Lower lobe of right lung (tissue), 2 donors: Measurements from ENCODE around the gene GRM8. TPM values are rescaled to one million over a fixed set of nuclear protein-coding genes. Genes with fewer than 3 reads are reported as not detected.
"Not testable (repeated sequence)": the region's sequence is repeated elsewhere in the genome, so short reads cannot be mapped to it uniquely, and the experiment has no call there.

Experiments used
- ATAC-seq, 2 donors: fragments of 200-7000 bp; cut with Tn5 transposase; one replicate each; pipeline ENCODE4 v1.9.1; 2020 to 2022; ENCODE audit warnings: mild to moderate bottlenecking in 2 of 2, moderate library complexity in 2 of 2
- DNase-seq: peaks from one replicate; pipeline ENCODE4 v3.0.0-alpha.2; 2020
- H3K27ac ChIP-seq: fragments of 200-600 bp; one replicate; pipeline ENCODE4 v1.8.0; 2022
- H3K27me3 ChIP-seq: fragments of 200-600 bp; one replicate; pipeline ENCODE4 v1.8.0; 2022; ENCODE audit warnings: low read depth
- H3K36me3 ChIP-seq: fragments of 200-600 bp; one replicate; pipeline ENCODE4 v1.8.0; 2022; ENCODE audit warnings: mild to moderate bottlenecking
- H3K4me1 ChIP-seq: fragments of 200-600 bp; one replicate; pipeline ENCODE4 v1.8.0; 2022
- H3K4me3 ChIP-seq: fragments of 200-600 bp; one replicate; pipeline ENCODE4 v1.8.0; 2022; ENCODE audit warnings: mild to moderate bottlenecking
- H3K9me3 ChIP-seq: fragments of 200-600 bp; one replicate; pipeline ENCODE4 v1.8.0; 2022
- CTCF ChIP-seq: fragments of 200-600 bp; IDR thresholded peaks from one replicate; pipeline ENCODE4 v1.8.0; 2022; ENCODE audit warnings: antibody characterized with exemption, mild to moderate bottlenecking
- intact Hi-C: fragments of 100-400 bp; cut with DNase I; formaldehyde crosslinking; loops from one replicate; pipeline ENCODE4 v1.11.0; 2022
- total RNA-seq: library from RNA; stranded (reverse); fragmentation: NEBNext Ultra II Directional; extraction: Animal tissue kit (Norgen Biotek cat#: 25700); gene quantifications from one replicate; pipeline ENCODE4 v1.2.1, GENCODE V29; 2021
- donor health status: DM: no; HTN: yes; CAD: no; lungs with severe emphysema.

GRM8 gene
- total RNA-seq, 1 donor from 2014 or later, result not detected

GRCh38 chr7:126689037-126689436, 563.7 kb downstream of the GRM8 start:
- H3K9me3 ChIP-seq, result peaks cover 5% of the 10 kb centered on the region
- intact Hi-C loops, result no loop called here
- no peaks in the 10 kb centered on the region for H3K4me1 ChIP-seq
- no peak overlapping the region for H3K4me3 ChIP-seq
- H3K27me3 ChIP-seq, result no peaks in the 10 kb centered on the region
- no peak overlapping the region for H3K27ac ChIP-seq
- no peak for DNase-seq
- ATAC-seq, result no peak
- H3K36me3 ChIP-seq, result no peaks in the 10 kb centered on the region
- TF ChIP-seq CTCF, result no peak

- Histone ChIP-seq H3K27me3 (no peaks in the 10 kb centered on the region), H3K9me3 (peaks cover 5% of the 10 kb centered on the region), H3K27ac (no peak overlapping the region), H3K4me1 (no peaks in the 10 kb centered on the region), H3K4me3 (no peak overlapping the region), H3K36me3 (no peaks in the 10 kb centered on the region)
- no peak for DNase-seq
- ATAC-seq, result peak in 1 of 2 donors; percentile 21
- TF ChIP-seq CTCF, result no peak
- intact Hi-C loops, result no loop called here
Observed at GRCh38 chr7:126686474-126686873, 566.3 kb downstream of the GRM8 start.

GRCh38 chr7:126685596-126685995, 567.1 kb downstream of the GRM8 start:
- intact Hi-C loops, result no loop called here
- Histone ChIP-seq H3K9me3 (peaks cover 4% of the 10 kb centered on the region), H3K27ac (no peak overlapping the region), H3K27me3 (no peaks in the 10 kb centered on the region), H3K36me3 (no peaks in the 10 kb centered on the region), H3K4me3 (no peak overlapping the region), H3K4me1 (no peaks in the 10 kb centered on the region)
- ATAC-seq, result peak in 1 of 2 donors; percentile 28
- no peak for DNase-seq
- TF ChIP-seq CTCF, result no peak

GRCh38 chr7:126685018-126685573, 567.6 kb downstream of the GRM8 start:
- Histone ChIP-seq H3K27me3 (no peaks in the 10 kb centered on the region), H3K9me3 (no peaks in the 10 kb centered on the region), H3K4me3 (no peak overlapping the region), H3K4me1 (no peaks in the 10 kb centered on the region), H3K27ac (no peak overlapping the region), H3K36me3 (no peaks in the 10 kb centered on the region)
- ATAC-seq (peak; percentile 12 to 14), DNase-seq (peak; percentile 33)
- intact Hi-C loops, result no loop called here
- TF ChIP-seq CTCF, result no peak

- Histone ChIP-seq H3K36me3 (no peaks in the 10 kb centered on the region), H3K4me1 (no peaks in the 10 kb centered on the region), H3K4me3 (no peak overlapping the region), H3K27me3 (no peaks in the 10 kb centered on the region), H3K9me3 (no peaks in the 10 kb centered on the region), H3K27ac (no peak overlapping the region)
- intact Hi-C loops, result no loop called here
- no peak for ATAC-seq
- TF ChIP-seq CTCF, result no peak
- DNase-seq, result no peak
Observed at GRCh38 chr7:126682176-126682575, 570.6 kb downstream of the GRM8 start.

GRCh38 chr7:126668762-126669161, 584.0 kb downstream of the GRM8 start:
- H3K9me3 ChIP-seq, H3K4me1 ChIP-seq, H3K36me3 ChIP-seq, H3K27ac ChIP-seq, H3K4me3 ChIP-seq, H3K27me3 ChIP-seq, ATAC-seq, DNase-seq, intact Hi-C loops: not testable (repeated sequence)
